ENCODE results near the gene DCDC2C.

DNA sequence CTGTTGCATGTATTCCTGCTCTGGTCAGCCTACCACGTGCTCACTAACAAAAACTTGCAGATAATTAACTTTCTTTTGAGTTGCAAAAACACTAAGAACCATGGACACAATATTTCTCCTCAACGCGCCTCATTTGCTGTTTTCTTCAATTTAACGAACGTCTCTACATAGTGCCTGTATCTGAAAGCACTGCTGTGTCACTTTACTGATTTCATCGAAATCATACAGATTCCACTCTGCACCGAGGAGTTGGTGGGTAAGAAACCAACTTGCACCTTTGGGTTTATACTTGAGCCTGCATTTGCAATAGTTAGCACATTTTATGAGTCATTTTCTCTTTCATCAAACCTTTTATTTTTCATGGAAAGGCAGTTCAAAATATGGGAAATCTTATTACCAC is 145.8 kb downstream of the DCDC2C start:
- TF ChIP-seq, protein P1, sequence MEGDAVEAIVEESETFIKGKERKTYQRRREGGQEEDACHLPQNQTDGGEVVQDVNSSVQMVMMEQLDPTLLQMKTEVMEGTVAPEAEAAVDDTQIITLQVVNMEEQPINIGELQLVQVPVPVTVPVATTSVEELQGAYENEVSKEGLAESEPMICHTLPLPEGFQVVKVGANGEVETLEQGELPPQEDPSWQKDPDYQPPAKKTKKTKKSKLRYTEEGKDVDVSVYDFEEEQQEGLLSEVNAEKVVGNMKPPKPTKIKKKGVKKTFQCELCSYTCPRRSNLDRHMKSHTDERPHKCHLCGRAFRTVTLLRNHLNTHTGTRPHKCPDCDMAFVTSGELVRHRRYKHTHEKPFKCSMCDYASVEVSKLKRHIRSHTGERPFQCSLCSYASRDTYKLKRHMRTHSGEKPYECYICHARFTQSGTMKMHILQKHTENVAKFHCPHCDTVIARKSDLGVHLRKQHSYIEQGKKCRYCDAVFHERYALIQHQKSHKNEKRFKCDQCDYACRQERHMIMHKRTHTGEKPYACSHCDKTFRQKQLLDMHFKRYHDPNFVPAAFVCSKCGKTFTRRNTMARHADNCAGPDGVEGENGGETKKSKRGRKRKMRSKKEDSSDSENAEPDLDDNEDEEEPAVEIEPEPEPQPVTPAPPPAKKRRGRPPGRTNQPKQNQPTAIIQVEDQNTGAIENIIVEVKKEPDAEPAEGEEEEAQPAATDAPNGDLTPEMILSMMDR (IDR thresholded peaks at IDR 0.05): no peak
- no peak for TF ChIP-seq EZH2phosphoT487 (IDR thresholded peaks at IDR 0.05)

All from neural progenitor cell (in vitro differentiated cells).